Activated CD4-positive, alpha-beta T cell treated with anti-CD3 and anti-CD28 coated beads, Interleukin-2, Interleukin-6, amounts not matched to agents 100 ng/mL and 50 ng/mL, durations not matched to agents 16 hours and 8 hours (primary cell): ENCODE data around the gene PYGO2.
"Not testable (repeated sequence)": the region's sequence is repeated elsewhere in the genome, so short reads cannot be mapped to it uniquely, and the experiment has no call there.

Source experiments
- DNase-seq: peaks from one replicate; pipeline ENCODE4 v3.0.0-alpha.2; 2020

Gene PYGO2

GRCh38 chr1:154977762-154978161, 16.2 kb upstream of the PYGO2 start:
- DNase-seq, result not testable (repeated sequence)

- DNase-seq, result peak; percentile 73
Measured at GRCh38 chr1:154975409-154976059, 14.0 kb upstream of the PYGO2 start.

GRCh38 chr1:154974808-154975408, 13.3 kb upstream of the PYGO2 start:
- DNase-seq, result peak; percentile 97

GRCh38 chr1:154974102-154974807, 12.7 kb upstream of the PYGO2 start, which contains the start of gene CKS1B:
TSS of gene CKS1B (plus strand) at chr1:154974681. CDS start at chr1:154974746, 65 bp downstream.
- DNase-seq, result peak; percentile 99

- DNase-seq, result peak; percentile 97
Measured at GRCh38 chr1:154973344-154974101, 11.9 kb upstream of the PYGO2 start.

- DNase-seq, result no peak
Measured at GRCh38 chr1:154972517-154973343, 11.1 kb upstream of the PYGO2 start.

- DNase-seq, result no peak
Measured at GRCh38 chr1:154972213-154972516, 10.6 kb upstream of the PYGO2 start.

- no peak for DNase-seq
Measured at GRCh38 chr1:154971341-154971998, 9.9 kb upstream of the PYGO2 start.

GRCh38 chr1:154970631-154971340, 9.2 kb upstream of the PYGO2 start, which contains the start of gene SHC1:
TSS of gene SHC1 (minus strand) at chr1:154970747. CDS start at chr1:154970526, 221 bp downstream.
- peak; percentile 62 for DNase-seq

- no peak for DNase-seq
Measured at GRCh38 chr1:154969860-154970452, 8.4 kb upstream of the PYGO2 start.

GRCh38 chr1:154969246-154969645, 7.7 kb upstream of the PYGO2 start:
- DNase-seq, result no peak

- no peak for DNase-seq
Measured at GRCh38 chr1:154968731-154969130, 7.1 kb upstream of the PYGO2 start.

GRCh38 chr1:154967331-154967950, 5.9 kb upstream of the PYGO2 start:
- DNase-seq, result no peak

GRCh38 chr1:154966111-154966510, 4.5 kb upstream of the PYGO2 start:
- no peak for DNase-seq

- no peak for DNase-seq
Measured at GRCh38 chr1:154964359-154964758, 2.8 kb upstream of the PYGO2 start.

GRCh38 chr1:154963643-154964042, 2.1 kb upstream of the PYGO2 start:
- no peak for DNase-seq

GRCh38 chr1:154962795-154963330, 1.3 kb upstream of the PYGO2 start:
- no peak for DNase-seq

GRCh38 chr1:154962156-154962749, 671 bp upstream of the PYGO2 start:
- DNase-seq, result no peak

GRCh38 chr1:154960446-154961136, 991 bp downstream of the PYGO2 start:
- no peak for DNase-seq
